Upper lobe of left lung (tissue), 6 donors: ENCODE measurements around the gene ANXA2. TPM values are rescaled to one million over a fixed set of nuclear protein-coding genes. Genes with fewer than 3 reads are reported as not detected.
A peak's percentile ranks its signal among the peaks of the same experiment; 100 is the strongest.

Experiments used
- ATAC-seq, 2 donors: fragments of 200-7000 bp; cut with Tn5 transposase; one replicate each; pipeline ENCODE4 v1.9.1; 2022; ENCODE audit warnings: mild to moderate bottlenecking in 2 of 2, moderate library complexity in 2 of 2; ENCODE audit not compliant: low FRiP score in 2 of 2
- DNase-seq, 2 donors: peaks; one replicate each; pipeline ENCODE4 v3.0.0-alpha.2; 2019 to 2020
- H3K27ac ChIP-seq, 4 donors: fragments of 200-600 bp; sonication (generic); one replicate each; pipeline ENCODE4 v1.5.1; 2016 to 2019
- H3K27me3 ChIP-seq, 4 donors: fragments of 200-600 bp; sonication (generic); one replicate each; pipeline ENCODE4 v1.5.1; 2017 to 2019
- H3K36me3 ChIP-seq, 4 donors: fragments of 200-600 bp; sonication (generic); one replicate each; pipeline ENCODE4 v1.5.1; 2016 to 2019
- H3K4me1 ChIP-seq, 4 donors: fragments of 200-600 bp; sonication (generic); one replicate each; pipeline ENCODE4 v1.5.1; 2018 to 2019
- H3K4me3 ChIP-seq, 4 donors: fragments of 200-600 bp; sonication (generic); one replicate each; pipeline ENCODE4 v1.5.1; 2017 to 2019; ENCODE audit warnings: mild to moderate bottlenecking in 2 of 4, moderate library complexity in 1 of 4
- H3K9me3 ChIP-seq, 4 donors: fragments of 200-600 bp; sonication (generic); one replicate each; pipeline ENCODE4 v1.5.1; 2018 to 2019
- EP300 ChIP-seq, 4 donors: sonication (generic); formaldehyde crosslinking; IDR thresholded peaks; one replicate each; pipeline ENCODE4 v1.5.1; 2017; ENCODE audit warnings: antibody characterized with exemption in 4 of 4, control low read depth in 2 of 4
- POLR2A ChIP-seq, 4 donors: fragments of 450-650 bp; IDR thresholded peaks; one replicate each; pipeline ENCODE4 v1.5.1; 2016 to 2017; ENCODE audit warnings: antibody characterized with exemption in 4 of 4, mild to moderate bottlenecking in 2 of 4
- POLR2AphosphoS5 ChIP-seq, 2 donors: sonication (generic); formaldehyde crosslinking; IDR thresholded peaks; one replicate each; pipeline ENCODE4 v1.5.1; 2017; ENCODE audit warnings: antibody characterized with exemption in 2 of 2
- WGBS, 2 donors: methylation state at CpG; one replicate each; pipeline ENCODE4 v1.1.5; 2017 to 2018; 5-methylcytosine and 5-hydroxymethylcytosine counted together
- total RNA-seq, 6 donors: library from RNA; depleted of rRNA in 4 of 6; stranded (reverse); fragments of >200 nt in 4 of 6; gene quantifications; one replicate each; pipeline versions ENCODE4 v1.1.0 to v1.2.1, GENCODE V29; 2016 to 2021
- TF ChIP-seq, protein P1 (sequence below), 6 experiments: fragments of 450-650 bp in 4 of 6; fragments of 200-600 bp in 2 of 6; sonication (generic) in 2 of 6; IDR thresholded peaks; one replicate each; pipeline ENCODE4 v1.5.1; 2016 to 2019; ENCODE audit warnings: antibody characterized with exemption in 6 of 6
- donor health status: DM: no; HTN: no; CAD: no; lungs with moderate emphysema.
- donor health status: DM: no; HTN: yes; CAD: no; lungs with severe emphysema.

ANXA2 gene
- total RNA-seq, 6 donors from 2014 or later, result 394 to 1,774 (median 1,094) TPM

DNA sequence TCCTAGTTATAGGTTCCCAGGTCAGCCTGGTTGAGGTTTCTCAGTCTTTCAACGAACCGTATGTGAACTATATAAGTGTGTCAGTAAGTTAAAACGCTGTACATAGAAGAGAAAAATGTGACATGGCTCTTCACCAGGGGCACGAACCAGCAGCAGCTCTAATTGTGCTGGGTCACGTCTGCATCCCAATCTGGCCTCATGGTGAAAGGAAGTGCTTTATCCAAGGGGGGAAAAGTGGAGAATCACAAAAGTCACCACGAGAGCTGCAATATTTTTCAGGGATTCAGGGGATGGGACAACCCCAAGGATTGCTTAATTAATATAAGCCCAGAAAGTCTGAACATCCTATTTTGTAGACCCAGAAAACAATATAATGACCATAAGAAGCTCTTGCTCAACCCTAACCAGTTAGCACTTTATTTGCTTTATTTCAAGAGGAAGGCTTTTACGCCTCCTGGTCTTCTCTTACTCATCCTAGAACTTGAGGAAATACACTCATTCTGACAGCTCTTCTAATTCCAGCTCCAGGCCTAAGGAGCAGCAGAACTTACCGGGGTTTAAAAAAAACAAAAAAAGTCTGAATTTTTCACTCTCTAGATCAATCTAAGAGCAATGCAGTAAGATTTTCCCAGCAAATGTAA is 16.5 kb downstream of the ANXA2 start:
- H3K4me3 ChIP-seq, result no peak overlapping the region
- no peak for TF ChIP-seq POLR2A (IDR thresholded peaks at IDR 0.05)
- no peak for TF ChIP-seq POLR2AphosphoS5 (IDR thresholded peaks at IDR 0.05)
- TF ChIP-seq, protein P1, sequence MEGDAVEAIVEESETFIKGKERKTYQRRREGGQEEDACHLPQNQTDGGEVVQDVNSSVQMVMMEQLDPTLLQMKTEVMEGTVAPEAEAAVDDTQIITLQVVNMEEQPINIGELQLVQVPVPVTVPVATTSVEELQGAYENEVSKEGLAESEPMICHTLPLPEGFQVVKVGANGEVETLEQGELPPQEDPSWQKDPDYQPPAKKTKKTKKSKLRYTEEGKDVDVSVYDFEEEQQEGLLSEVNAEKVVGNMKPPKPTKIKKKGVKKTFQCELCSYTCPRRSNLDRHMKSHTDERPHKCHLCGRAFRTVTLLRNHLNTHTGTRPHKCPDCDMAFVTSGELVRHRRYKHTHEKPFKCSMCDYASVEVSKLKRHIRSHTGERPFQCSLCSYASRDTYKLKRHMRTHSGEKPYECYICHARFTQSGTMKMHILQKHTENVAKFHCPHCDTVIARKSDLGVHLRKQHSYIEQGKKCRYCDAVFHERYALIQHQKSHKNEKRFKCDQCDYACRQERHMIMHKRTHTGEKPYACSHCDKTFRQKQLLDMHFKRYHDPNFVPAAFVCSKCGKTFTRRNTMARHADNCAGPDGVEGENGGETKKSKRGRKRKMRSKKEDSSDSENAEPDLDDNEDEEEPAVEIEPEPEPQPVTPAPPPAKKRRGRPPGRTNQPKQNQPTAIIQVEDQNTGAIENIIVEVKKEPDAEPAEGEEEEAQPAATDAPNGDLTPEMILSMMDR (IDR thresholded peaks at IDR 0.05), result no peak
- no peak for TF ChIP-seq EP300 (IDR thresholded peaks at IDR 0.05)
- 80 to 90% methylated on average over 8 of the region's 8 CpGs for WGBS, 2 donors
- DNase-seq (no peak), ATAC-seq (no peak)
- peaks cover 17 to 26% (median 23%) of the 10 kb centered on the region in 4 donors for H3K4me1 ChIP-seq
- H3K9me3 ChIP-seq, result no peaks in the 10 kb centered on the region
- peaks cover 9 to 88% (median 41%) of the 10 kb centered on the region in 4 donors for H3K36me3 ChIP-seq
- H3K27ac ChIP-seq, result no peak overlapping the region
- H3K27me3 ChIP-seq, result no peaks in the 10 kb centered on the region

DNA sequence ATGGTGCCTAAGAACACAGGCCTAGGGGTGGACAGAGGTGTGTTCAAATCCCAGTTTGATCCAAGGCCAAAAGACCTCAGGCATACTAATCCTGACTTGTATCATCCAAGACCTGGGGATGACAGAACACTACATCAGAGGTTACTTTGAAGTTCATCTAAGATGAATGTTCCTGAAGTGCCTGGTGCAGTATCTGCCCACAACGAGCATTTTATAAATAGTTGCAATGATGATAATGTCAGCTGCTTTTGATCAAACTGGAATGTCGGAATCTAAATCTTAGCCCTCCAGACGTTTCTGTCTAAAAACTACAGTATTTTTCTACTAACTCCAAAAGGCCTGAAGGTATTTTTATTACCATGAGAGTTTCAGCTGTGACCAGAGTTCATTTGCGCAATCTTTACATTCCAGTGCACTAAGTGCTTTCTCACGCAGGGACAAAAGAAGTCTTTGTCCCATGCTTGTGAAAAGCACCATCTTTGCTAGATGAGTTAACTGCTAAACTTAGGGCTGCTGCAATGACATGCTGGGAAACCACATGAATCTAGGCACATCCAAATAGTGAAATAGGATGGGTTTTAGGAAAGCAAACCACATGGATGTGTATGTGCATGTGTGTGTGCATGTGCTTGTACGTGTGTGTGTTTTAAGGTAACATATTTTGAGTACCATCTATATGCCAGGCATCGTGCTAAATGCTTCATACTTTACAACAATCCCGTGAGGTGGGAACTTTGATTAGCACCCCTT is 18.1 kb downstream of the ANXA2 start:
- no peak for DNase-seq
- peak in 1 of 2 donors; percentile 18 for ATAC-seq
- Histone ChIP-seq H3K4me3 (no peak overlapping the region), H3K36me3 (peaks cover 9 to 93% (median 44%) of the 10 kb centered on the region in 4 donors), H3K9me3 (no peaks in the 10 kb centered on the region), H3K4me1 (peaks cover 25 to 36% (median 30%) of the 10 kb centered on the region in 4 donors), H3K27me3 (no peaks in the 10 kb centered on the region), H3K27ac (peak overlapping the region in 2 of 4 donors; percentile 19 to 33)
- WGBS, 2 donors, result 70 to 82% methylated on average over 8 of the region's 8 CpGs
- TF ChIP-seq, protein P1 (IDR thresholded peaks at IDR 0.05), result no peak
- peak in 1 of 2 donors; percentile 32 for TF ChIP-seq POLR2AphosphoS5 (IDR thresholded peaks at IDR 0.05)
- TF ChIP-seq EP300 (IDR thresholded peaks at IDR 0.05), result peak in 2 of 4 donors; percentile 49 to 68
- no peak for TF ChIP-seq POLR2A (IDR thresholded peaks at IDR 0.05)

DNA sequence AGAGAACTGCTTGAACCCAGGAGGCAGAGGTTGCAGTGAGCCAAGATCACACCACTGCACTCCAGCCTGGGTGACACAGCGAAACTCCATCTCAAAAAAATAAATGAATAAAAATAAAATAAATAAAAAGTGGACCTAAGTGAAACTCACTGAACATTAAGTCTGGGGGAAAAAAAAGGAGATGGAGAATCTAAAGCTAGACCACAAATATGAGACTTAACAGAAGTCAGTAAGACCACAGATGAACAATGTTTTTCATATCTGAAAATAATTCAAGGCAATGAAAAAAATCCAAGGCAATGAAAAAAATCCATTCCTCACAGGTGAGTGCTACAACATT is 18.6 kb downstream of the ANXA2 start:
- H3K36me3 ChIP-seq, result peaks cover 9 to 91% (median 43%) of the 10 kb centered on the region in 4 donors
- 94 to 100% methylated on average over 1 of the region's 1 CpG for WGBS, 2 donors

DNA sequence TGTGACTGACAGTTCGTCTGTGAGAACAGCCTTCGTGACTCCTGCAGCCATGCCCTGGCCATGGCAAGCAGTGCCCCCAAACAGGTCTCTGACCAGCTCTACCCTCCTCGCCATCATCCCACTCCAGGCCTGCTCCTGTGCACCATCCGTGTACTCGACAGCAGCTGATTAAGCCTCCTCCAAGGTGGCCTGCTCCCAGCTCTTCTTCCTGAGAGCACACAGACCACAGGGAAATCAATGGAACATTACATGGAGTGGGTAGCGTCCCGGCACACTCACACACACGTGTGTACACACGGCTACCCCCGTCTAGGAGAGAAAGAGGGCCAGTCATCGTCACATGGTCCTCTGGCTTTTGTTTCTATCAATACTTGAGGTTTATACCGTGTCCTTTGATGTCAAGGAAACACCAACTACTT is 21.1 kb downstream of the ANXA2 start:
- Histone ChIP-seq H3K4me3 (no peak overlapping the region), H3K4me1 (peaks cover 40 to 61% (median 48%) of the 10 kb centered on the region in 4 donors), H3K27ac (peak overlapping the region in 3 of 4 donors; percentile 25 to 77 (median 58)), H3K27me3 (no peaks in the 10 kb centered on the region), H3K9me3 (no peaks in the 10 kb centered on the region), H3K36me3 (peaks cover 4 to 83% (median 41%) of the 10 kb centered on the region in 4 donors)
- TF ChIP-seq, protein P1 (IDR thresholded peaks at IDR 0.05), result no peak
- TF ChIP-seq EP300 (IDR thresholded peaks at IDR 0.05) (no peak), POLR2A (IDR thresholded peaks at IDR 0.05) (no peak), POLR2AphosphoS5 (IDR thresholded peaks at IDR 0.05) (peak in 1 of 2 donors; percentile 31)
- WGBS, 2 donors, result 72 to 77% methylated on average over 10 to 12 of the region's 12 CpGs
- DNase-seq, result no peak
- ATAC-seq, result no peak

More for the DNA sequence above, 18.6 kb downstream of the ANXA2 start:
- H3K4me1 ChIP-seq, result peaks cover 29 to 41% (median 34%) of the 10 kb centered on the region in 4 donors
- peak overlapping the region in 2 of 4 donors; percentile 5 to 19 for H3K27ac ChIP-seq
- DNase-seq (no peak), ATAC-seq (no peak)
- H3K27me3 ChIP-seq, result no peaks in the 10 kb centered on the region
- no peak overlapping the region for H3K4me3 ChIP-seq
- TF ChIP-seq POLR2A (IDR thresholded peaks at IDR 0.05) (no peak), POLR2AphosphoS5 (IDR thresholded peaks at IDR 0.05) (no peak), EP300 (IDR thresholded peaks at IDR 0.05) (no peak)
- TF ChIP-seq, protein P1 (IDR thresholded peaks at IDR 0.05), result no peak
- H3K9me3 ChIP-seq, result no peaks in the 10 kb centered on the region
